Fibroblast of skin of back (primary cell): ENCODE results near the gene STPG3.

Experiments used
- DNase-seq: peaks from one replicate; pipeline ENCODE4 v3.0.0-alpha.2; 2013

STPG3 gene

DNA sequence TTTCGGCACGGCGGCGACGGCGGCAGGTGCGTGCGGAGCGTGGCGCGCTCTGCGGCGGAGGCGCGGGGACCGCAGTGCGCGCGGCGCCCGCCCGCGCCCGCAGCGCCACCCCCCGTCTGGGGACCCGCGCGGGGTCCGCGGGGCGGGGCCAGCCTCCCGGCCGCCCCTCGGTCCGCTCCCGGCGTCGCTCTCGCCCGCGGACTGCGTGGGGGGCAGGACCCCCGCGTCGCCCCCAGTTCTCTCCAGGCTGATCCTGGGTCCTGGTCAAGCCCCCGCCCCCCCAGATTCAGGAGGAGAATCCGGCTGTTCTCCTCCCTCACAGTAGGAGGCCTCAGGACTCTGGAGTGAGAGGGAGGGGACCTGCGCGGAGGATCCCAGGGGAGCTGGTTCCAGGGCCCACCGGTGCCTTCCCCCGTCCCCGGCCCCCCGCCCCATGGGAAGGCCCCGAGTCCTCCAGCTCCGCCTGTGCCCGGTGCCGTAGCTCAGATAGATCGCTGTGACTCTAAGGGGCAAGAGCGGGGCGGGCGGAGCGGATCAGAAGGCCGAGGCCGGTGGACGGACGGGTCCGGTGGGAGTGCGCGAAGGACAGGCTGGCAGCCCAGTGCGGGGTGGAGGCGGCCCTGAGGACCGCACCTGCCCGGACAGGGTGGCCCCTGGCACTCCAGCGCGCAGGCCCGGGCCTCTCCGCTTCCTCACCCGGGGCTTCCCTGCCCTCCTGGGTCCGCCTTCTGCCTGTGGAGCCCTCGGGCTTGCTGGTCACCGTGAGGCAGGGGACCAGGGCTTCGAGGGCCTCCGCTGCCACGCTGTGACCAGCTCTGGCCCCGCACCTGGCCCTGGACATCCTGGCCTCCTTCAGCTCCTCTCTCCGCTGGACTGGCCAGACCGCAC, 28.7 kb upstream of the STPG3 start, which contains the start of gene RNF208:
TSS of gene RNF208 (minus strand) at position 51 of the 888 bp plus-strand sequence. CDS start 1,028 bp downstream, outside the sequence.
- DNase-seq = no peak

GRCh38 chr9:137223078-137223970, 27.8 kb upstream of the STPG3 start:
- peak; percentile 97 for DNase-seq

GRCh38 chr9:137224830-137225694, 26.0 kb upstream of the STPG3 start, which contains the start of gene CYSRT1:
TSS of gene CYSRT1 (plus strand) at chr9:137225174. CDS start at chr9:137225622, 448 bp downstream.
- no peak for DNase-seq

DNA sequence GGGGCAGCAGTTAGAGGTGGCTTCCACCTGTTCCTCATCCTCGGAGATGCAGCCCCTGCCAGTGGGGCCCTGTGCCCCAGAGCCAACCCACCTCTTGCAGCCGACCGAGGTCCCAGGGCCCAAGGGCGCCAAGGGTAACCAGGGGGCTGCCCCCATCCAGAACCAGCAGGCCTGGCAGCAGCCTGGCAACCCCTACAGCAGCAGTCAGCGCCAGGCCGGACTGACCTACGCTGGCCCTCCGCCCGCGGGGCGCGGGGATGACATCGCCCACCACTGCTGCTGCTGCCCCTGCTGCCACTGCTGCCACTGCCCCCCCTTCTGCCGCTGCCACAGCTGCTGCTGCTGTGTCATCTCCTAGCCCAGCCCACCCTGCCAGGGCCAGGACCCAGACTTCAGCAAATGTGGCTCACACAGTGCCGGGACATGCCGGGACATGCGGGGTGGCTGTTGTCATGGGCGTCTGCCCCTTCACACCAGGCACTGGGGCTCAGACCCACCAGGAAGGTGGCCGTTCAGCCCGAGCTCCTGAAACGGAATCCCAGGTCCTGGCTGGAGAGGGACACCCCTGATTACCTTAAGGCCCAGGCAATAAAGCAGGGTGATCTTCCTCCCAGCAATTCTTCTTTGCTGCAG, 25.3 kb upstream of the STPG3 start:
- DNase-seq = no peak

DNA sequence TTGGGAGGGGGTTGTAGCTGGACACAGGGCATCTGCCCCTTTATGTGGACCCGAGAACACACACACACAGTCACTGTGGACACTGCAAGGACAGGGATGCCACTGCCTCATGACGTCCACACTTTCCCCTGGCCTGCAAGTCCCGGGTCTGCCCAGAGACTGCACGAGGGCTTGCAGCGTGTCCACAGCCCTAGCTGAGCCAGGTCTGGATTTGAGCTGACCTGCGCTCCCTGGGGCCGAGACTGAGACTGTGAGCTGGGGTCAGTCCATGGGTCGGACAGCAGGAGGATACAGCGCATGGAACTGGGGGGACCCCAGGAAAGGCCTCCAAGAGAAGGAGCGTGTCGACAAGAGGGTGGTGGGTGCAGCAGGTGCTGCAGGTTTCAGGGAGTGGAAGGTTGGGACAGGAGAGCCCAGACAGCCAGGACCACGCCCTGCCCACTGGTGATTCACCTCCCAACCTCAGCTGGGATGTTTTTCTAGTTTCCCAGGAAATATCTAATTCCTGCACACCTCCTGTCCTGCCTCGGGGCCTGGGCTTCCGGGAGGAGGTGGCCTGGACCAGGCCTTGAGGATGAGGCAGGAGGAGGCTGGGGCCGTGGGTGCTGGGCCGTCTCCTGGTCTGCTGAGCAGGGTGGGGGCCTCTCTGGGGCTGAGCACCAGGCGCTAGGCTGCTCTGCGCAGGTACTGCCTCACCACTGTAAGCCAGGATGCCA, 24.6 kb upstream of the STPG3 start:
- no peak for DNase-seq

- peak; percentile 60 for DNase-seq
Observed at GRCh38 chr9:137227054-137227852, 23.8 kb upstream of the STPG3 start, which contains the start of gene RNF224. TSS of gene RNF224 (plus strand) at chr9:137227502. CDS start at chr9:137228336, 834 bp downstream.

DNA sequence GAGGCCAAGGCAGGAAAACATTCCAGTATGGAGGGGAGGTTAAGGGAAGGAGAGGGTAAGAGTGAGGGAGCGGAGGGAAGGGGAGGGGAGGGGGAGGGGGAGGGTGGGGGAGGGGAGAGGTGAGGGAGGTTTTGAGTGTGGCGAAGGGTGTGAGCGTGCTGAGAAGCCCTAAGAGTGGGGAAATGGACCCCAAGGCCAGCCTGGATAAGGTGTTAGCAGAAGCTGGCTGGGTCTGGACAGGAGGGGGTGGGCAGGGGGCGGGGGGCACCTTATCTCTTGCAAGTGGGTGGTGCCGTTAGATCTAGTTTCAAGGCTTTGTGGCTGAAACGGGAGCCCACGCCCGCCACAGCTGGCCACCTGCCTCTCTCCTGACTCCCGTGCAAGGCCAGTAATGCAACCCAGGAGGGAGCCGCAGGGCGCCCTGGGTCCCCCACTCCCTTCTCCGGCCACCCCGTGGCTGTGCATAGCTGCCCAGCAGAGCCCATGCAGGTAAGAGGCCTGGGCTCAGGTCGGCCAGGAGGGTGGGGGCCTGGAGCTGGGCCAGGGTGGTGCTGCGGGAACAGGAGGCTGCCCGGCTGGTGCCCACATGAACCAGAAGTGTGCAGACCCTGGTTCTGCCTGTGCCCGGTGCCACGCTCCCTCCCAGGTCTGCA, 23.1 kb upstream of the STPG3 start:
- no peak for DNase-seq

DNA sequence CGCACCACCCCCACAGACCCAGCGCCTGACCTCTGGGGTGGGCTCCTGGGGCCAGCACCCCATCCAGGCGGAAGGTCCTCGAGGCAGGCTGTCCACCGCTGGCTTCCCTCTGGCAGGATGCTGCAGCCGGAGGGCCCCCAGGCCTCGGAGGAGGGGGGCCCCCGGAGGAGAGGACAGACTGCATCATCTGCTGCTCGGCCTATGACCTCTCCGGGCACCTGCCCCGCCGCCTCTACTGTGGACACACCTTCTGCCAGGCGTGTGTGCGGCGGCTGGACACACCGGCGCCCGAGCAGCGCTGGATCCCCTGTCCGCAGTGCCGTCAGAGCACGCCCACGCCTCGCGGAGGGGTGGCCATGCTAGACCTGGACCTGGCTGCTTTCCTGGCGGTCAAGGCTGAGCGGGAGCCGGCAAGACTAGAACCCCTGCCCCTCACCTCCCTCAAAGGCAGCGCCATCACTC, 22.5 kb upstream of the STPG3 start:
- no peak for DNase-seq

DNA sequence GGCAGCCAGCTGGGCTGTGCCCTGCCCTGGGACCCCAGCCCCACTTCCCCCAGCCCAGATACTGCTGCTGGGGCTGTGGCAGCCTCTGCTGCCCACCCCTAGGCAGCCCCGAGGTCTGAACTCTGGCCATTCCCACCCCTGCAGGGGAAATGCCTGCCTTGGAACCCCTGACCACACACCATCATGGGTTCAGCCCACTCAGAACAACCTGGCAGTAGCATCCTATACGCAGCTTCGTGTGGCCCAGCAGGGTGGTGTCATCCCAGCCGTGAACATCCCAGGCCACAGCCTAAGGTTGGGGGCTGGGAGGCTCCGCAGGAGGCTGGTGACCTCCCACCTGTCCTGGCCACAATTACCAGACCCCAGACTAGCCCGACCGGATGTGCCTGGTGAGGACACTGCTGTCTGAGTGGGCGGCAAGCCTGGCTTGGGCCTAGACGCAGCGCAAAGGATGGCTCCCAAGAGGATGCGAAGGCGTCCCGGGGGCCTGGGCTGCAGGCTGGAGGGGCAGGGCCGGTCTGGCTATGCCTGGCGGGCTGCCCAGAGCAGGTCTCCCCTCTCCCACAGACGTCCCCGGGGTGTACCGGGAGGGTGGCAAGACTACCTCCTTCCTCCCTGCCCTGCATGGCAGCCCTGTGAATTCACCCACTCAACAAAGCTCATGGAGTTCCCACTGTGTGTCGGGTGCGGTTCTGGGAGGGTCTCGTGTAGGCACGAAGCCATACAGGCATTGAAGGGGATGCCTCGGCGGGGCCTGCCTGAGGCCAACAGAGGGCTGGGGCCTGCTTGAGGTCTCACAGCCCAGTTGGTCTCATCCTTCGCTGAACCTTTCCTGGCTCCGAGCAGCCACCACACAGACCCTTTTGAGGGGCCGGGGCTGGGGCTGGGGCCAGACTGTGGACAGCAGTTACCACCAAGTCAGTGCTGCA, 21.9 kb upstream of the STPG3 start:
- no peak for DNase-seq

- DNase-seq = no peak
Observed at GRCh38 chr9:137229903-137230704, 21.0 kb upstream of the STPG3 start.

DNA sequence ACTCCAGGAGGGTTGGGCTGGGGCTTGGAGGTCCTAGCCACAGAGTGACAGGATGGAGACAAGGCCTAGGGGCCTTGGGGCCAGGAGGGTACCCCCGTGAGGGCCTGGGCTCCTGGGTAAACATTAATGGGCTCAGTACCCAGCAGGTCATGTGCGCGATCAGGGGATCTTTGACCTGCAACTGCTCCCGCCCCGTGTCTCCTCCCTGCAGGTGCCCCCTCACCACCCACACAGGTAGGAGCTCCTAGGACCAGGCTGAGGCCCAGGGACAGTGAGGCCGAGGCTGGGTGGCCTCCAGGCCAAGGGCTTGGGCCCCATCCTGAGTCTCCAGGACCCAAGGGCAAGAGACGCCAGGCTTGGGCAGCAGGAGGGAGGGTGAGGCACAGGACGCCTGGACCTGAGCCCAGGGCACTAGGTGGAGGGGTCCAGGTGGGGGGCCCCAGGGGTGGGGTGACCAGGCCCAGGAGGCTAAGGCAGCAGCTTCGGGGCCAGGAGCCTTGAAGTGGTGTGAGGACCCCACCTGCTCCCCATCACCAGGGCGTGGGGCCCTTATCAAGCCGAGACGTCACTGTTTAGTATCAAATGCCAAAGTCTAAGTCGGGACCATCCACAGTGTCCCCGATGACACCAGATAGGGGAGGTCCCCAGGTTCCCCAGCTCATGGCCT, 20.2 kb upstream of the STPG3 start, which contains the start of gene SLC34A3:
TSS of gene SLC34A3 (plus strand) at position 197 of the 667 bp plus-strand sequence. CDS start 802 bp downstream, outside the sequence.
- no peak for DNase-seq

- no peak for DNase-seq
Observed at GRCh38 chr9:137231372-137232039, 19.6 kb upstream of the STPG3 start.

- DNase-seq = no peak
Observed at GRCh38 chr9:137232101-137232500, 19.0 kb upstream of the STPG3 start.

- no peak for DNase-seq
Observed at GRCh38 chr9:137232510-137232909, 18.6 kb upstream of the STPG3 start.

DNA sequence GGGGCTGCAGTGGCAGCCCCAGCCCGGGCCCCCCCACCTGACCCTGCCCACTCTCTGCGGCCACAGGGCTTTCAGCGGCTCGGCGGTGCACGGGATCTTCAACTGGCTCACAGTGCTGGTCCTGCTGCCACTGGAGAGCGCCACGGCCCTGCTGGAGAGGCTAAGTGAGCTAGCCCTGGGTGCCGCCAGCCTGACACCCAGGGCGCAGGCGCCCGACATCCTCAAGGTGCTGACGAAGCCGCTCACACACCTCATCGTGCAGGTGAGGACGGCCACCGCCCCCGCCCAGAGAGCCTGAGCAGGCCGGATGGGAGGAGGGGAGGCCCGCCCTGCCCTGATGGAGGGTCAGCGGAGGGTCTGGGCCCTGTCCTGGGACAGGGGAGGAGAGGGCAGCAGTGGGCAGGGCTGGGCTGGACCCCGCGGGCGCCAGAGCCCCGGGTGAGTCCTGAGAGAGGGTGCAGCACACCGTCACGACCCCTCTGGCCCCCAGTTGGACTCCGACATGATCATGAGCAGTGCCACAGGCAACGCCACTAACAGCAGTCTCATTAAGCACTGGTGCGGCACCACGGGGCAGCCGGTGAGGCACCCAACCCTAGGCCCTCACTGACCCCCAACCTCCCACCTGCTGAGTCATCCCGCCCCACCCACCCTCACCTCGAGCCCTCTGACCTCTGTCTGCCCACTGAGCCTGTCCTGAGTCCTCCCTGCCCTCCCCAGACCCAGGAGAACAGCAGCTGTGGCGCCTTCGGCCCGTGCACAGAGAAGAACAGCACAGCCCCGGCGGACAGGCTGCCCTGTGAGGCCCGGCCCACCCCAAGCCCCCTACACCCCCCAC, 17.7 kb upstream of the STPG3 start:
- no peak for DNase-seq
